HepG2 (cell line): Measurements from ENCODE around the gene ZDHHC8. TPM values are rescaled to one million over a fixed set of nuclear protein-coding genes. Genes with fewer than 3 reads are reported as not detected.

Source experiments
- ATAC-seq: fragments of 200-7000 bp; cut with Tn5 transposase; 3 replicates; pipeline ENCODE4 v1.9.1; 2020; ENCODE audit warnings: mild to moderate bottlenecking, moderate library complexity
- BruUV-seq: library from RNA; stranded (reverse); fragments of 400-500 nt; replicated peaks from 2 replicates; lab custom pipeline; 2021; lab: Mats Ljungman, UMichigan
- CTCF ChIA-PET: fragments of 300-600 bp; formaldehyde crosslinking; extraction: SDS; loops from one replicate; lab custom pipeline; 2021; ENCODE audit warnings: low total read pairs, inconsistent platforms, low intra/inter-chr PET ratio; lab: Yijun Ruan, JAX
- POLR2A ChIA-PET: fragments of 350-600 bp; sonication (Branson Sonifier 250); formaldehyde crosslinking; loops from one replicate; lab custom pipeline; 2020; ENCODE audit warnings: antibody characterized with exemption, inconsistent platforms; lab: Yijun Ruan, JAX
- DNase-seq: peaks from one replicate; pipeline ENCODE4 v3.0.0-alpha.2; 2015; ENCODE audit warnings: low spot score
- FAIRE-seq: peaks from 3 replicates; lab custom pipeline; 2011; peaks lifted over from hg19 to GRCh38; lab: Jason Lieb, UNC
- H2AFZ ChIP-seq: one replicate; pipeline ENCODE4 v1.6.1; 2011; ENCODE audit warnings: low read length, inconsistent platforms
- H3K27ac ChIP-seq: fragments of 300-600 bp; 3 replicates; pipeline ENCODE4 v1.8.0; 2011; ENCODE audit warnings: mixed run types, mild to moderate bottlenecking, mixed read lengths, low read length, inconsistent platforms; ENCODE audit not compliant: insufficient read depth; ENCODE audit errors: extremely low read length
- H3K27me3 ChIP-seq, 2 experiments: fragments of 200-600 bp in 1 of 2; 2 replicates in 1 of 2; 3 replicates in 1 of 2; pipeline versions ENCODE4 v1.6.0 to v1.8.0; 2011; ENCODE audit warnings: low read length in 2 of 2, mild to moderate bottlenecking in 2 of 2, moderate library complexity in 2 of 2, inconsistent platforms in 1 of 2; ENCODE audit not compliant: insufficient read depth in 2 of 2, control insufficient read depth in 1 of 2
- H3K36me3 ChIP-seq, 2 experiments: fragments of 200-600 bp in 1 of 2; replicated peaks in 1 of 2; 2 replicates in 1 of 2; 3 replicates in 1 of 2; pipeline versions ENCODE4 v1.5.1 to v1.8.0; 2011; ENCODE audit warnings: low read length in 2 of 2, inconsistent platforms in 1 of 2; ENCODE audit not compliant: insufficient read depth in 2 of 2, control insufficient read depth in 1 of 2
- H3K4me1 ChIP-seq: 2 replicates; pipeline ENCODE4 v1.5.1; 2012; ENCODE audit warnings: low read length, inconsistent platforms; ENCODE audit not compliant: insufficient read depth
- H3K4me2 ChIP-seq: 2 replicates; pipeline ENCODE4 v1.6.0; 2011; ENCODE audit warnings: low read depth, low read length, inconsistent platforms
- H3K4me3 ChIP-seq, 3 experiments: fragments of 200-600 bp in 1 of 3; sonication (generic), shearing (Covaris generic) in 1 of 3; replicated peaks in 1 of 3; 2 replicates each; pipeline ENCODE4 v1.5.1; 2011 to 2016; ENCODE audit warnings: low read length in 3 of 3, inconsistent platforms in 2 of 3, low read depth in 2 of 3, mild to moderate bottlenecking in 2 of 3, control low read depth in 1 of 3, mixed read lengths in 1 of 3; ENCODE audit not compliant: insufficient read depth in 1 of 3
- H3K79me2 ChIP-seq: one replicate; pipeline ENCODE4 v1.6.1; 2011; ENCODE audit warnings: low read length, inconsistent platforms; ENCODE audit not compliant: insufficient read depth
- H3K9ac ChIP-seq: 2 replicates; pipeline ENCODE4 v1.6.0; 2011; ENCODE audit warnings: mild to moderate bottlenecking, low read depth, low read length, inconsistent platforms; ENCODE audit not compliant: insufficient read depth
- H3K9me3 ChIP-seq: 2 replicates; pipeline ENCODE4 v1.5.1; 2012; ENCODE audit warnings: mild to moderate bottlenecking, low read length
- H4K20me1 ChIP-seq: 2 replicates; pipeline ENCODE4 v1.6.0; 2011; ENCODE audit warnings: inconsistent platforms, mild to moderate bottlenecking, low read length, moderate library complexity; ENCODE audit not compliant: insufficient read depth
- BRD4 ChIP-seq: sonication (generic); formaldehyde crosslinking; IDR thresholded peaks from 2 replicates; pipeline ENCODE4 v1.4.0; 2020; ENCODE audit warnings: missing genetic modification reagents
- HDAC6 ChIP-seq: fragments of 200-600 bp; sonication (generic); IDR thresholded peaks from 2 replicates; pipeline ENCODE4 v1.7.0; 2017; ENCODE audit warnings: mild to moderate bottlenecking, antibody characterized with exemption, low read length, low read depth
- MXD1 ChIP-seq: sonication (generic); formaldehyde crosslinking; IDR thresholded peaks from 2 replicates; pipeline ENCODE4 v1.4.0; 2020; ENCODE audit warnings: mild to moderate bottlenecking, missing genetic modification reagents
- PHB2 ChIP-seq: fragments of 450-650 bp; IDR thresholded peaks from 2 replicates; pipeline ENCODE4 v1.6.1; 2018; ENCODE audit not compliant: partially characterized antibody
- RBM22 ChIP-seq: fragments of 200-400 bp; formaldehyde crosslinking; optimal IDR thresholded peaks from 2 replicates; pipeline ENCODE3; 2017; ENCODE audit warnings: mild to moderate bottlenecking, low read length, moderate library complexity
- ZGPAT ChIP-seq: IDR thresholded peaks from 2 replicates; pipeline ENCODE4 v1.6.1; 2016; ENCODE audit warnings: mild to moderate bottlenecking
- ZNF138 ChIP-seq: sonication (generic); formaldehyde crosslinking; IDR thresholded peaks from 2 replicates; pipeline ENCODE4 v1.5.0; 2020; ENCODE audit warnings: mild to moderate bottlenecking, low read depth, missing genetic modification reagents
- ZNF18 ChIP-seq: sonication (generic); formaldehyde crosslinking; IDR thresholded peaks from 2 replicates; pipeline ENCODE4 v1.8.0; 2022; ENCODE audit warnings: mild to moderate bottlenecking, missing genetic modification reagents; ENCODE audit not compliant: insufficient replicate concordance
- ZNF431 ChIP-seq: sonication (generic); formaldehyde crosslinking; IDR thresholded peaks from 2 replicates; pipeline ENCODE4 v1.9.0; 2022; ENCODE audit warnings: missing genetic modification reagents, low read depth, mild to moderate bottlenecking, borderline replicate concordance
- ZNF629 ChIP-seq: sonication (generic); formaldehyde crosslinking; conservative IDR thresholded peaks from 2 replicates; pipeline ENCODE4 v1.5.0; 2020; ENCODE audit warnings: missing genetic modification reagents
- WGBS: methylation state at CpG from one replicate; pipeline ENCODE4 v1.1.6; 2017; ENCODE audit warnings: low lambda C conversion rate; 5-methylcytosine and 5-hydroxymethylcytosine counted together
- in situ Hi-C: cut with HindIII; loops from 2 replicates; pipeline ENCODE4 v1.10.0; 2017; ENCODE audit warnings: low pct_unique_long_range_greater_than_20kb; ENCODE audit not compliant: extremely low pct_ligation_motif_present
- intact Hi-C: fragments of 100-400 bp; cut with micrococcal nuclease; formaldehyde crosslinking; loops from one replicate; pipeline ENCODE4 v1.10.0; 2022; ENCODE audit not compliant: unreplicated experiment
- polyA plus RNA-seq, 8 experiments: library from polyadenylated mRNA; depleted of rRNA in 3 of 8; stranded (reverse) in 7 of 8; unstranded in 1 of 8; fragments of >200 nt; fragmentation: Illumina TruSeq in 4 of 8; extraction: Trizol in 4 of 8; gene quantifications; 2 replicates each; pipeline versions ENCODE4 v1.2.1 to v1.2.3, GENCODE V29; 2011 to 2016; ENCODE audit warnings: low read depth in 4 of 8, missing spikeins in 1 of 8, mixed read lengths in 1 of 8; ENCODE audit not compliant: insufficient read depth in 1 of 8
- total RNA-seq, 5 experiments: library from RNA; depleted of rRNA; stranded (reverse); fragments of >200 nt; fragmentation: Illumina TruSeq; extraction: Trizol; gene quantifications; 2 replicates each; pipeline ENCODE4 v1.2.3, GENCODE V29; 2016; ENCODE audit warnings: low read depth in 1 of 5

Gene ZDHHC8
- total and polyA plus RNA-seq, 2 of the 13 experiments (the other 11 are each of a cell fraction or from before 2014, with no cell fraction given), result 7.5 to 21.3 TPM

- H3K79me2 ChIP-seq, result peaks cover 37% of the 10 kb centered on the region
- no peak for FAIRE-seq
- intact Hi-C loops, result no loop called here
These were observed 43.3 kb upstream of the ZDHHC8 start for GRCh38 chr22:20088263-20088648.

More at GRCh38 chr22:20088263-20088648, 43.3 kb upstream of the ZDHHC8 start:
- H3K4me1 ChIP-seq, result peaks cover 24% of the 10 kb centered on the region
- in situ Hi-C loops, result no loop called here
- ChIA-PET POLR2A (no interaction called here), CTCF (no interaction called here)
- no peak overlapping the region for H3K4me2 ChIP-seq
- H3K36me3 ChIP-seq, result peaks cover 58 to 77% of the 10 kb centered on the region in 2 experiments
- H3K4me3 ChIP-seq, result no peak overlapping the region
- no peak overlapping the region for H2AFZ ChIP-seq
- WGBS, result 95% methylated on average over 6 of the region's 8 CpGs
- DNase-seq (no peak), ATAC-seq (no peak)
- no peaks in the 10 kb centered on the region for H3K9me3 ChIP-seq
- BruUV-seq, result no TSS peak
- H4K20me1 ChIP-seq, result peaks cover 8% of the 10 kb centered on the region; the same call in 1 of the 2 replicates
- H3K27me3 ChIP-seq, result no peaks in the 10 kb centered on the region
- TF ChIP-seq PHB2, result no peak
- TF ChIP-seq HDAC6, result no peak
- no peak for TF ChIP-seq RBM22
- TF ChIP-seq ZNF18, result no peak
- TF ChIP-seq ZNF431 (CRISPR knock-in tag), result no peak
- no peak for TF ChIP-seq ZNF138
- TF ChIP-seq ZNF629 (CRISPR knock-in tag), result no peak
- no peak for TF ChIP-seq ZGPAT
- TF ChIP-seq MXD1 (CRISPR knock-in tag), result no peak
- TF ChIP-seq BRD4, result no peak
- H3K9ac ChIP-seq, result no peak overlapping the region
- no peak overlapping the region for H3K27ac ChIP-seq
